Sigmoid colon (tissue), 7 donors: ENCODE data around the gene MME. TPM values are rescaled to one million over a fixed set of nuclear protein-coding genes. Genes with fewer than 3 reads are reported as not detected.

Source experiments
- DNase-seq: peaks from one replicate; pipeline ENCODE4 v3.0.0-alpha.2; 2019
- H3K27ac ChIP-seq, 4 donors: fragments of 200-600 bp; sonication (generic); one replicate each; pipeline ENCODE4 v1.5.1; 2016 to 2019; ENCODE audit warnings: mild to moderate bottlenecking in 1 of 4
- H3K27me3 ChIP-seq, 3 donors: fragments of 200-600 bp; sonication (generic); one replicate each; pipeline ENCODE4 v1.5.1; 2019; ENCODE audit warnings: mild to moderate bottlenecking in 1 of 3
- H3K36me3 ChIP-seq, 4 donors: fragments of 200-600 bp; sonication (generic); one replicate each; pipeline ENCODE4 v1.5.1; 2016 to 2019
- H3K4me1 ChIP-seq, 4 donors: fragments of 200-600 bp; sonication (generic); one replicate each; pipeline ENCODE4 v1.5.1; 2017 to 2019
- H3K4me3 ChIP-seq, 4 donors: fragments of 200-600 bp; sonication (generic); one replicate each; pipeline ENCODE4 v1.5.1; 2017 to 2019; ENCODE audit warnings: mild to moderate bottlenecking in 2 of 4, moderate library complexity in 1 of 4
- H3K9me3 ChIP-seq, 4 donors: fragments of 200-600 bp in 3 of 4; sonication (generic) in 3 of 4; one replicate each; pipeline versions ENCODE4 v1.5.1 to v1.6.1; 2013 to 2019
- CTCF ChIP-seq, 4 experiments: fragments of 450-650 bp in 3 of 4; fragments of 200-600 bp in 1 of 4; IDR thresholded peaks; one replicate each; pipeline ENCODE4 v1.5.1; 2016 to 2019; ENCODE audit warnings: antibody characterized with exemption in 4 of 4, mild to moderate bottlenecking in 3 of 4, moderate library complexity in 2 of 4
- EP300 ChIP-seq, 4 donors: sonication (generic); formaldehyde crosslinking; IDR thresholded peaks; one replicate each; pipeline ENCODE4 v1.6.1; 2017; ENCODE audit warnings: antibody characterized with exemption in 4 of 4
- POLR2A ChIP-seq, 2 donors: fragments of 450-650 bp; IDR thresholded peaks; one replicate each; pipeline ENCODE4 v1.6.1; 2016; ENCODE audit warnings: antibody characterized with exemption in 2 of 2, mild to moderate bottlenecking in 2 of 2, moderate library complexity in 2 of 2
- POLR2AphosphoS5 ChIP-seq, 4 donors: sonication (generic); formaldehyde crosslinking; IDR thresholded peaks; one replicate each; pipeline ENCODE4 v1.6.1; 2017; ENCODE audit warnings: antibody characterized with exemption in 4 of 4
- WGBS, 2 donors: extraction: QIAGEN DNeasy Blood & Tissue Kit; methylation state at CpG; one replicate each; pipeline ENCODE4 v1.1.7; 2013; 5-methylcytosine and 5-hydroxymethylcytosine counted together
- intact Hi-C: fragments of 100-400 bp; cut with DNase I; formaldehyde crosslinking; loops from one replicate; pipeline ENCODE4 v1.15.1; 2023
- polyA plus RNA-seq, 3 donors: library from polyadenylated mRNA; stranded (reverse); fragments of 200-250 nt; gene quantifications; one replicate each; pipeline ENCODE4 v1.2.3, GENCODE V29; 2013
- total RNA-seq, 4 donors: library from RNA; depleted of rRNA; stranded (reverse); fragments of >200 nt; gene quantifications; one replicate each; pipeline ENCODE4 v1.1.0, GENCODE V29; 2016
- donor health status: healthy with polysubstance abuse.
- donor health status: Bipolar disorder and iron deficiency.
- donor health status: healthy.

The MME gene
- total and polyA plus RNA-seq, 7 donors: 0.46 to 5.0 (median 1.1) TPM

DNA sequence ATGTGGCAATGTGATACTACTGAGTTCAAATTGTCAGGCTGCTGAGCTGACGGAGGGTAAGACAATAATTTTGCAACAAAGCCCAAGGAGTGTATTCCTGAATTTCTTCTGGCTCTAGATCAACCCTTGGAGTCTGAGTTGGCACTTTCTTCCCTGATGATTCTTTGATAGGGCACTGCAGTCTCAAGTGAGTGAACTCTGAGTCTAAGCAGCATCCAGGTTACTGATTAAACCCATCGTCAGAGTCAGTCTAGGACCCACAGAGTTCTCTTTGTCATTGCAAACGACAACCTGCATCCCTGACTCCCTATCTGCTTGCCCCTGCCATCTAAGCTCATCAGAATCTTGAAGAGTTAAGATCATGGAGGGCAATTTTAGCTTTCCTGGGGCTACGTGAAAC is 58.6 kb downstream of the MME start:
- intact Hi-C loops: no loop called here
- no peak for TF ChIP-seq EP300 (IDR thresholded peaks at IDR 0.05)
- TF ChIP-seq POLR2AphosphoS5 (IDR thresholded peaks at IDR 0.05): no peak
- no peak for TF ChIP-seq POLR2A (IDR thresholded peaks at IDR 0.05)
- no peak for TF ChIP-seq CTCF (IDR thresholded peaks at IDR 0.05)
- Histone ChIP-seq H3K4me3 (no peak overlapping the region), H3K4me1 (no peaks in the 10 kb centered on the region), H3K27ac (no peak overlapping the region), H3K36me3 (no peaks in the 10 kb centered on the region), H3K27me3 (no peaks in the 10 kb centered on the region), H3K9me3 (no peaks in the 10 kb centered on the region)
- no peak for DNase-seq
- 57 to 72% methylated on average over 4 of the region's 4 CpGs for WGBS, 2 donors

- H3K27ac ChIP-seq: no peak overlapping the region
- 88 to 91% methylated on average over 1 of the region's 1 CpG for WGBS, 2 donors
Observed at GRCh38 chr3:155147588-155147987, 67.5 kb downstream of the MME start.

GRCh38 chr3:155149494-155149893 is 69.4 kb downstream of the MME start:
- TF ChIP-seq EP300 (IDR thresholded peaks at IDR 0.05): no peak
- no peak for TF ChIP-seq POLR2A (IDR thresholded peaks at IDR 0.05)
- no peak for TF ChIP-seq POLR2AphosphoS5 (IDR thresholded peaks at IDR 0.05)
- no peak for TF ChIP-seq CTCF (IDR thresholded peaks at IDR 0.05)
- no peak overlapping the region for H3K4me3 ChIP-seq
- no peak overlapping the region for H3K27ac ChIP-seq
- H3K27me3 ChIP-seq: no peaks in the 10 kb centered on the region
- intact Hi-C loops: no loop called here
- H3K4me1 ChIP-seq: no peaks in the 10 kb centered on the region
- H3K36me3 ChIP-seq: no peaks in the 10 kb centered on the region
- 13 to 62% methylated on average over 3 of the region's 3 CpGs for WGBS, 2 donors
- no peak for DNase-seq
- no peaks in the 10 kb centered on the region for H3K9me3 ChIP-seq

More at GRCh38 chr3:155147588-155147987, 67.5 kb downstream of the MME start:
- Histone ChIP-seq H3K4me1 (no peaks in the 10 kb centered on the region), H3K9me3 (no peaks in the 10 kb centered on the region), H3K4me3 (no peak overlapping the region), H3K36me3 (no peaks in the 10 kb centered on the region), H3K27me3 (no peaks in the 10 kb centered on the region)
- intact Hi-C loops: no loop called here
- no peak for DNase-seq
- TF ChIP-seq CTCF (IDR thresholded peaks at IDR 0.05): no peak
- no peak for TF ChIP-seq POLR2AphosphoS5 (IDR thresholded peaks at IDR 0.05)

DNA sequence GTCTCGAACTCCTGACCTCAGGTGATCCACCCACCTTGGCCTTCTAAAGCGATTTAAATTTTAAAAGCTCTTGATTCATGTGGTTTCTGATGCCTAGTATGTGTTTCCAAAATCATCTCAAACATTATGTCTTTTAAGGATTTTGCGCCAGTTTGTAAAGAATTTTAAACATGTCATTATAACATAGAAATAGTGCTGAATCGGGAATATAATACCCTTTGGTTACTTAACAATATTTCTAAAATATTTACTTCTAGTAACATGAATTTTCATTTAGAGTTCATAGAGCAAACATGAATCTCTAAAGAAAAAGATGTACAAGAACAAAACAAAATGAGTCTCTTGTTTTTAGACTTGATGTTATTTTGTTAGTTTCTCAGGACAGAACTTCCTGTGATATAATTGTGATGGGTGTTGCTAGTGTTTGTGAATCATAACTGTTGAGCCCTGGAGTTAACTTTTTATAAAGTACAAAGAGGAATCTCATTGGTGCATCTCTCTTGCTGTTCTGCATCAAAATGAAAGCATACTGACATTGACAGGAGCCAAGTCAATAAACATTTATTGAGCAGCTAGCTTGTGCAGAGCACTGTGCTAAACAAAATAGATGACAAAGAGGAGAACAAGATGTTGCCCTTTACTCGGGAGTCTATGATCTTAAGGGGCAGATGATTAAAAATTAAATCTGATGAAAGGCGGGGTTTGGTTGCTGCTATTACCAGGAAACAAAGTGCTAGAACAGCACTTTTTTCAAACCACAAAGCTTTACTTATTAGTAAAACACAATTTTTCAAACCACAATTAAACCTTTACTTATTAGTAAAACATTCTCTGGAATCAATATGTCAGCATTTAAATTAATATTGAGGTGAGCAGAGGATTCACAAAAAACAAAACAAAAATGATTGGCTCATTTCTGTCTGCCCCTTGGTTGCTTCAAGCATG is 73.4 kb downstream of the MME start:
- TF ChIP-seq EP300 (IDR thresholded peaks at IDR 0.05): no peak
- no peak for TF ChIP-seq POLR2AphosphoS5 (IDR thresholded peaks at IDR 0.05)
- TF ChIP-seq POLR2A (IDR thresholded peaks at IDR 0.05): no peak
- no peak for TF ChIP-seq CTCF (IDR thresholded peaks at IDR 0.05)
- Histone ChIP-seq H3K4me1 (no peaks in the 10 kb centered on the region), H3K27ac (no peak overlapping the region), H3K27me3 (no peaks in the 10 kb centered on the region), H3K9me3 (no peaks in the 10 kb centered on the region), H3K36me3 (no peaks in the 10 kb centered on the region), H3K4me3 (no peak overlapping the region)
- intact Hi-C loops: no loop called here
- DNase-seq: no peak
- WGBS, 2 donors: 78 to 86% methylated on average over 6 of the region's 6 CpGs
